GM12878 (cell line): Measurements from ENCODE around the gene DENND1A. TPM values are rescaled to one million over a fixed set of nuclear protein-coding genes. Genes with fewer than 3 reads are reported as not detected.

Source experiments
- ATAC-seq: fragments of 200-7000 bp; cut with Tn5 transposase; 3 replicates; pipeline ENCODE4 v1.9.1; 2020; ENCODE audit warnings: mild to moderate bottlenecking, moderate library complexity
- BruUV-seq: library from RNA; stranded (reverse); fragments of 400-500 nt; replicated peaks from 2 replicates; lab custom pipeline; 2021; lab: Mats Ljungman, UMichigan
- CTCF ChIA-PET: fragments of 300-600 bp; sonication (Branson Sonifier 250); formaldehyde crosslinking; extraction: SDS; loops from one replicate; lab custom pipeline; 2021; ENCODE audit warnings: inconsistent platforms; lab: Yijun Ruan, JAX
- POLR2A ChIA-PET: fragments of 350-600 bp; formaldehyde crosslinking; extraction: SDS; loops from one replicate; lab custom pipeline; 2021; ENCODE audit warnings: inconsistent platforms; lab: Charles Lee
- RAD21 ChIA-PET: fragments of 300-600 bp; sonication (Branson Sonifier 250); formaldehyde crosslinking; loops from one replicate; lab custom pipeline; 2023; ENCODE audit warnings: antibody characterized with exemption; ENCODE audit not compliant: unreplicated experiment; lab: Charles Lee
- SMC1A ChIA-PET: fragments of 300-600 bp; sonication (Branson Sonifier 250); formaldehyde crosslinking; loops from one replicate; lab custom pipeline; 2023; ENCODE audit not compliant: unreplicated experiment, uncharacterized antibody; lab: Charles Lee
- DNase-seq: peaks from one replicate; pipeline ENCODE4 v3.0.0-alpha.2; 2011; ENCODE audit warnings: low read depth, low spot score
- FAIRE-seq: peaks from 3 replicates; lab custom pipeline; 2011; peaks lifted over from hg19 to GRCh38; lab: Jason Lieb, UNC
- H2AFZ ChIP-seq: 2 replicates; pipeline ENCODE4 v1.6.0; 2011; ENCODE audit warnings: low read depth, low read length, control low read depth; ENCODE audit not compliant: control insufficient read depth
- H3K27ac ChIP-seq: 2 replicates; pipeline ENCODE4 v1.5.1; 2011; ENCODE audit warnings: control low read depth; ENCODE audit not compliant: control insufficient read depth, insufficient read depth
- H3K27me3 ChIP-seq, 2 experiments: replicated peaks in 1 of 2; 2 replicates each; pipeline versions ENCODE4 v1.6.0 to v1.6.1; 2011; ENCODE audit warnings: low read length in 1 of 2; ENCODE audit not compliant: control insufficient read depth in 2 of 2, insufficient read depth in 2 of 2
- H3K36me3 ChIP-seq, 2 experiments: 2 replicates each; pipeline ENCODE4 v1.5.1; 2011; ENCODE audit warnings: low read length in 1 of 2; ENCODE audit not compliant: control insufficient read depth in 2 of 2, insufficient read depth in 2 of 2
- H3K4me1 ChIP-seq: 2 replicates; pipeline ENCODE4 v1.6.1; 2011; ENCODE audit warnings: mild to moderate bottlenecking, low read length, moderate library complexity, mixed read lengths; ENCODE audit not compliant: control insufficient read depth, insufficient read depth
- H3K4me2 ChIP-seq: 2 replicates; pipeline ENCODE4 v1.6.0; 2011; ENCODE audit warnings: control low read depth; ENCODE audit not compliant: control insufficient read depth, insufficient read depth
- H3K4me3 ChIP-seq: fragments of 200-600 bp; sonication (generic); 2 replicates; pipeline ENCODE4 v1.5.1; 2016
- H3K79me2 ChIP-seq: 2 replicates; pipeline ENCODE4 v1.6.0; 2011; ENCODE audit warnings: low read length; ENCODE audit not compliant: control insufficient read depth, insufficient read depth
- H3K9ac ChIP-seq: 2 replicates; pipeline ENCODE4 v1.8.0; 2011; ENCODE audit warnings: low read length, control low read depth, mixed read lengths; ENCODE audit not compliant: control insufficient read depth, insufficient read depth
- H3K9me3 ChIP-seq: replicated peaks from 3 replicates; pipeline ENCODE4 v1.5.1; 2011; ENCODE audit warnings: mild to moderate bottlenecking, low read length; ENCODE audit not compliant: control insufficient read depth, insufficient read depth
- H4K20me1 ChIP-seq: 2 replicates; pipeline ENCODE4 v1.6.0; 2011; ENCODE audit not compliant: control insufficient read depth, insufficient read depth
- BCL11A ChIP-seq: IDR thresholded peaks from 2 replicates; pipeline ENCODE4 v1.6.1; 2011; ENCODE audit warnings: low read depth, low read length
- EP300 ChIP-seq, 2 experiments: fragments of 150-350 bp in 1 of 2; IDR thresholded peaks; 2 replicates each; pipeline ENCODE4 v1.6.1; 2011 to 2012; ENCODE audit warnings: low read depth in 2 of 2, low read length in 2 of 2, borderline replicate concordance in 1 of 2, improper control_type of control experiment in 1 of 2, inconsistent platforms in 1 of 2; ENCODE audit not compliant: control insufficient read depth in 1 of 2
- GATAD2B ChIP-seq: fragments of 450-650 bp; conservative IDR thresholded peaks from 2 replicates; pipeline ENCODE4 v1.6.1; 2017; ENCODE audit warnings: low read depth, mild to moderate bottlenecking, moderate library complexity
- IKZF2 ChIP-seq, 2 experiments: fragments of 450-650 bp; IDR thresholded peaks; 2 replicates each; pipeline ENCODE4 v1.6.1; 2017; ENCODE audit warnings: mild to moderate bottlenecking in 2 of 2, moderate library complexity in 2 of 2
- MXI1 ChIP-seq: fragments of 150-350 bp; IDR thresholded peaks from 2 replicates; pipeline ENCODE4 v1.6.1; 2011; ENCODE audit warnings: low read depth, mild to moderate bottlenecking, inconsistent platforms, low read length, improper control_type of control experiment
- NBN ChIP-seq: fragments of 450-650 bp; IDR thresholded peaks from 2 replicates; pipeline ENCODE4 v1.6.1; 2016
- NR2C2 ChIP-seq: IDR thresholded peaks from 2 replicates; pipeline ENCODE4 v1.6.1; 2011; ENCODE audit warnings: borderline replicate concordance, low read depth; ENCODE audit not compliant: control insufficient read depth, insufficient read length
- PBX3 ChIP-seq: IDR thresholded peaks from 2 replicates; pipeline ENCODE4 v1.6.1; 2011; ENCODE audit warnings: mild to moderate bottlenecking, low read depth, low read length, moderate library complexity; ENCODE audit not compliant: insufficient replicate concordance
- POU2F2 ChIP-seq: IDR thresholded peaks from 3 replicates; pipeline ENCODE4 v1.6.1; 2011; ENCODE audit warnings: low read depth, mild to moderate bottlenecking, low read length, borderline replicate concordance
- RCOR1 ChIP-seq: conservative IDR thresholded peaks from 2 replicates; pipeline ENCODE4 v1.6.1; 2012; ENCODE audit warnings: low read depth, low read length, improper control_type of control experiment
- USF2 ChIP-seq: IDR thresholded peaks from 2 replicates; pipeline ENCODE4 v1.6.1; 2011; ENCODE audit warnings: low read depth, low read length, improper control_type of control experiment, borderline replicate concordance
- ZBTB40 ChIP-seq: fragments of 450-650 bp; IDR thresholded peaks from 2 replicates; pipeline ENCODE4 v1.6.1; 2016; ENCODE audit warnings: mild to moderate bottlenecking, moderate library complexity, borderline replicate concordance
- ZNF384 ChIP-seq: IDR thresholded peaks from 2 replicates; pipeline ENCODE4 v1.6.1; 2012; ENCODE audit warnings: low read depth, mild to moderate bottlenecking, low read length, improper control_type of control experiment, borderline replicate concordance
- WGBS: methylation state at CpG from one replicate; pipeline ENCODE4 v1.1.6; 2016; ENCODE audit warnings: low lambda C conversion rate; ENCODE audit not compliant: insufficient replicate concordance, insufficient coverage; ENCODE audit errors: missing lambda C conversion rate; 5-methylcytosine and 5-hydroxymethylcytosine counted together
- in situ Hi-C: fragments of 300-500 bp; cut with MboI; formaldehyde crosslinking; loops from 9 replicates; pipeline ENCODE4 v1.14.3; 2018; ENCODE audit warnings: mixed read lengths
- intact Hi-C: fragments of 100-400 bp; cut with micrococcal nuclease; formaldehyde crosslinking; loops from one replicate; pipeline ENCODE4 v1.14.2; 2022; ENCODE audit not compliant: unreplicated experiment
- polyA plus RNA-seq, 11 experiments: library from polyadenylated mRNA; depleted of rRNA in 4 of 11; unstranded in 6 of 11; stranded (reverse) in 5 of 11; fragments of >200 nt; fragmentation: Nextera tagmentation in 4 of 11; fragmentation: Illumina TruSeq in 1 of 11; extraction: Ambion mirVana in 4 of 11; extraction: Trizol in 1 of 11; gene quantifications; 1 replicate in 1 of 11; 2 replicates in 10 of 11; pipeline versions ENCODE4 v1.2.1 to v1.2.3, GENCODE V29; 2011 to 2016; ENCODE audit warnings: inconsistent platforms in 2 of 11, missing spikeins in 2 of 11, low read depth in 1 of 11
- total RNA-seq, 4 experiments: library from RNA; depleted of rRNA in 3 of 4; stranded (reverse); fragments of >200 nt in 3 of 4; fragmentation: Illumina TruSeq in 1 of 4; extraction: Trizol in 1 of 4; gene quantifications; 2 replicates each; pipeline versions ENCODE4 v1.2.1 to v1.2.3, GENCODE V29; 2013 to 2021

The DENND1A gene
- total and polyA plus RNA-seq, 10 of the 15 experiments (the other 5 are each of a cell fraction or from before 2014, with no cell fraction given): 14.1 to 48.6 (median 35.2) TPM

GRCh38 chr9:123637945-123638634 is 291.8 kb downstream of the DENND1A start:
- FAIRE-seq: peak; percentile 31
- Histone ChIP-seq H3K27ac (no peak overlapping the region), H3K4me1 (peaks cover 7% of the 10 kb centered on the region), H4K20me1 (no peaks in the 10 kb centered on the region), H3K79me2 (no peaks in the 10 kb centered on the region), H3K9me3 (no peaks in the 10 kb centered on the region), H3K36me3 (no peaks in the 10 kb centered on the region; a peak in 1 of 4 replicates), H2AFZ (no peak overlapping the region), H3K4me2 (peak overlapping the region; percentile 57), H3K27me3 (no peaks in the 10 kb centered on the region), H3K4me3 (no peak overlapping the region), H3K9ac (no peak overlapping the region)
- ChIA-PET POLR2A (interaction anchor here (0.6 to 1.3 kb wide), 11 partner anchors 8 to 451 kb away, joined by 3 to 8 read pairs (median 4); no protein-coding TSS in a partner anchor), RAD21 (interaction anchor here (0.7 to 4.1 kb wide), 38 partner anchors 9 to 408 kb away, joined by 3 to 22 read pairs (median 4); partner anchors contain the start of gene DENND1A), SMC1A (interaction anchor here (0.7 to 3.9 kb wide), 43 partner anchors 8 to 451 kb away, joined by 3 to 26 read pairs (median 4); no protein-coding TSS in a partner anchor), CTCF (interaction anchor here (0.6 to 2.7 kb wide), 16 partner anchors 12 to 402 kb away, joined by 3 to 10 read pairs (median 4); no protein-coding TSS in a partner anchor)
- ATAC-seq: peak; percentile 89
- DNase-seq: peak; percentile 75
- in situ Hi-C loops: no loop called here
- WGBS: 57% methylated on average over 10 of the region's 10 CpGs
- no TSS peak for BruUV-seq
- intact Hi-C loops: loop anchor here (1.0 to 5.0 kb wide), 2 partner anchors 41 to 364 kb away; no protein-coding TSS in a partner anchor
- TF ChIP-seq POU2F2 (no peak), ZNF384 (peak; percentile 83), NR2C2 (peak; percentile 62), RCOR1 (0 out of 2 replicates have a peak, but pooled peaks have one; percentile 31), BCL11A (peak; percentile 59; the same call in 1 of the 2 replicates), GATAD2B (no peak), USF2 (no peak), EP300 (IDR thresholded peaks at IDR 0.05; ENCODE audit: borderline replicate concordance in 1 of 2, control insufficient read depth in 1 of 2, low read depth in 2 of 2, low read length in 2 of 2) (peak; percentile 65 to 79; a peak in 3 of 4 replicates), ZBTB40 (no peak), IKZF2 (IDR thresholded peaks at IDR 0.05) (peak; percentile 90), NBN (peak; percentile 91; the same call in 1 of the 2 replicates), MXI1 (peak; percentile 51), PBX3 (no peak)
